H9 (cell line): ENCODE measurements around the gene BRD1. TPM values are rescaled to one million over a fixed set of nuclear protein-coding genes. Genes with fewer than 3 reads are reported as not detected.

Source experiments
- DNase-seq: peaks from one replicate; pipeline ENCODE4 v3.0.0-alpha.2; 2017
- H2AFZ ChIP-seq: one replicate; pipeline ENCODE4 v1.6.1; 2013; ENCODE audit warnings: mild to moderate bottlenecking, low read length, control low read depth, moderate library complexity
- H2AK5ac ChIP-seq: 2 replicates; pipeline ENCODE4 v1.6.1; 2013; ENCODE audit warnings: low read length, control low read depth, mixed read lengths; ENCODE audit not compliant: insufficient read length
- H2BK120ac ChIP-seq: one replicate; pipeline ENCODE4 v1.6.1; 2013; ENCODE audit warnings: low read depth, mild to moderate bottlenecking, low read length, control low read depth, inconsistent platforms; ENCODE audit not compliant: poor library complexity, severe bottlenecking
- H2BK12ac ChIP-seq: 2 replicates; pipeline ENCODE4 v1.6.1; 2013; ENCODE audit warnings: low read length, control low read depth, mixed read lengths, low read depth; ENCODE audit not compliant: insufficient read length
- H2BK15ac ChIP-seq: 2 replicates; pipeline ENCODE4 v1.6.1; 2013; ENCODE audit warnings: low read depth, low read length, control low read depth
- H2BK20ac ChIP-seq: one replicate; pipeline ENCODE4 v1.6.1; 2013; ENCODE audit warnings: low read depth, mild to moderate bottlenecking, low read length, control low read depth, inconsistent platforms; ENCODE audit not compliant: poor library complexity, severe bottlenecking
- H2BK5ac ChIP-seq: 2 replicates; pipeline ENCODE4 v1.6.1; 2013; ENCODE audit warnings: low read length, control low read depth, mixed read lengths; ENCODE audit not compliant: insufficient read length
- H3K14ac ChIP-seq: 2 replicates; pipeline ENCODE4 v1.6.1; 2013; ENCODE audit warnings: low read length, control low read depth; ENCODE audit not compliant: insufficient read depth
- H3K18ac ChIP-seq: 2 replicates; pipeline ENCODE4 v1.6.1; 2013; ENCODE audit warnings: low read depth, mild to moderate bottlenecking, mixed read lengths, low read length, control low read depth; ENCODE audit not compliant: insufficient read length
- H3K23ac ChIP-seq: 2 replicates; pipeline ENCODE4 v1.6.1; 2013; ENCODE audit warnings: low read length, control low read depth, mixed read lengths, low read depth; ENCODE audit not compliant: insufficient read length
- H3K23me2 ChIP-seq: 2 replicates; pipeline ENCODE4 v1.6.1; 2013; ENCODE audit warnings: low read depth, mild to moderate bottlenecking, mixed read lengths, low read length, control low read depth; ENCODE audit not compliant: insufficient read length, poor library complexity, severe bottlenecking
- H3K27ac ChIP-seq: 2 replicates; pipeline ENCODE4 v1.5.1; 2013; ENCODE audit warnings: low read length, control low read depth, mixed read lengths, low read depth; ENCODE audit not compliant: insufficient read length
- H3K27me3 ChIP-seq: 2 replicates; pipeline ENCODE4 v1.6.1; 2013; ENCODE audit warnings: low read length, control low read depth, inconsistent platforms; ENCODE audit not compliant: insufficient read depth
- H3K4ac ChIP-seq: 2 replicates; pipeline ENCODE4 v1.6.1; 2013; ENCODE audit warnings: low read depth, mild to moderate bottlenecking, control low read depth, inconsistent platforms, low read length, moderate library complexity
- H3K4me1 ChIP-seq: 2 replicates; pipeline ENCODE4 v1.6.1; 2013; ENCODE audit warnings: low read length, control low read depth, inconsistent platforms; ENCODE audit not compliant: insufficient read depth
- H3K4me2 ChIP-seq: 2 replicates; pipeline ENCODE4 v1.6.1; 2013; ENCODE audit warnings: low read length, control low read depth, mixed read lengths; ENCODE audit not compliant: insufficient read length, insufficient read depth
- H3K56ac ChIP-seq: 2 replicates; pipeline ENCODE4 v1.6.1; 2013; ENCODE audit warnings: low read depth, mild to moderate bottlenecking, mixed read lengths, low read length, control low read depth; ENCODE audit not compliant: insufficient read length
- H3K79me1 ChIP-seq: 2 replicates; pipeline ENCODE4 v1.6.1; 2013; ENCODE audit warnings: low read depth, mild to moderate bottlenecking, moderate library complexity, low read length, control low read depth, inconsistent platforms; ENCODE audit not compliant: insufficient read depth, poor library complexity, severe bottlenecking
- H3K79me2 ChIP-seq: 2 replicates; pipeline ENCODE4 v1.6.1; 2013; ENCODE audit warnings: low read length, control low read depth, inconsistent platforms; ENCODE audit not compliant: insufficient read depth
- H3K9ac ChIP-seq: 2 replicates; pipeline ENCODE4 v1.6.1; 2013; ENCODE audit warnings: low read length, control low read depth, mixed read lengths; ENCODE audit not compliant: insufficient read length; ENCODE audit errors: extremely low read depth
- H3K9me3 ChIP-seq: one replicate; pipeline ENCODE4 v1.6.1; 2013; ENCODE audit warnings: low read depth, low read length, inconsistent platforms; ENCODE audit not compliant: control insufficient read depth
- H3T11ph ChIP-seq: one replicate; pipeline ENCODE4 v1.6.1; 2013; ENCODE audit warnings: mild to moderate bottlenecking, low read length, control low read depth, inconsistent platforms
- H4K20me1 ChIP-seq: one replicate; pipeline ENCODE4 v1.6.1; 2013; ENCODE audit not compliant: control insufficient read depth, insufficient read length, insufficient read depth
- H4K5ac ChIP-seq: 2 replicates; pipeline ENCODE4 v1.6.1; 2013; ENCODE audit warnings: low read depth, mild to moderate bottlenecking, mixed read lengths, low read length, control low read depth; ENCODE audit not compliant: insufficient read length
- H4K8ac ChIP-seq: replicated peaks from 2 replicates; pipeline ENCODE4 v1.6.1; 2013; ENCODE audit warnings: low read length, control low read depth, mixed read lengths, low read depth; ENCODE audit not compliant: insufficient read length
- H4K91ac ChIP-seq: 2 replicates; pipeline ENCODE4 v1.6.1; 2013; ENCODE audit warnings: low read depth, mild to moderate bottlenecking, moderate library complexity, mixed read lengths, low read length, control low read depth; ENCODE audit not compliant: insufficient read length
- H3K27ac Mint-ChIP-seq, 3 experiments: 2 replicates in 2 of 3; 3 replicates in 1 of 3; pipeline ENCODE4 v1.8.0; 2020 to 2021; ENCODE audit warnings: mixed read lengths in 3 of 3, mild to moderate bottlenecking in 1 of 3, moderate library complexity in 1 of 3
- H3K27me3 Mint-ChIP-seq: 2 replicates; pipeline ENCODE4 v1.8.0; 2021; ENCODE audit warnings: low read depth, mild to moderate bottlenecking, moderate library complexity, mixed read lengths
- H3K36me3 Mint-ChIP-seq, 3 experiments: 2 replicates in 2 of 3; 3 replicates in 1 of 3; pipeline ENCODE4 v1.8.0; 2020 to 2021; ENCODE audit warnings: low read depth in 3 of 3, mixed read lengths in 3 of 3; ENCODE audit not compliant: insufficient read depth in 1 of 3
- H3K4me1 Mint-ChIP-seq, 2 experiments: 2 replicates each; pipeline ENCODE4 v1.8.0; 2020; ENCODE audit warnings: mixed read lengths in 2 of 2
- H3K4me3 Mint-ChIP-seq, 2 experiments: 2 replicates in 1 of 2; 3 replicates in 1 of 2; pipeline ENCODE4 v1.8.0; 2020 to 2021; ENCODE audit warnings: mild to moderate bottlenecking in 2 of 2, mixed read lengths in 2 of 2, moderate library complexity in 1 of 2
- H3K9me3 Mint-ChIP-seq, 2 experiments: 2 replicates in 1 of 2; 3 replicates in 1 of 2; pipeline ENCODE4 v1.8.0; 2020; ENCODE audit warnings: mild to moderate bottlenecking in 2 of 2, mixed read lengths in 2 of 2, moderate library complexity in 1 of 2
- WGBS: extraction: QIAGEN DNeasy Blood & Tissue Kit; methylation state at CpG from one replicate; pipeline ENCODE4 v1.1.7; 2013; ENCODE audit warnings: missing lambda C conversion rate, low lambda C conversion rate, mixed read lengths; ENCODE audit not compliant: insufficient read length; ENCODE audit errors: extremely low coverage; 5-methylcytosine and 5-hydroxymethylcytosine counted together
- total RNA-seq: library from RNA; stranded (reverse); gene quantifications from 2 replicates; pipeline ENCODE4 v1.2.1, GENCODE V29; 2021
- TF ChIP-seq, protein P1 (sequence below): fragments of 200-600 bp; sonication (generic); conservative IDR thresholded peaks from 3 replicates; pipeline ENCODE4 v1.8.0; 2021; ENCODE audit warnings: antibody characterized with exemption, mild to moderate bottlenecking

The BRD1 gene
- total RNA-seq, 1 experiment from 2014 or later, result 51.3 TPM

DNA sequence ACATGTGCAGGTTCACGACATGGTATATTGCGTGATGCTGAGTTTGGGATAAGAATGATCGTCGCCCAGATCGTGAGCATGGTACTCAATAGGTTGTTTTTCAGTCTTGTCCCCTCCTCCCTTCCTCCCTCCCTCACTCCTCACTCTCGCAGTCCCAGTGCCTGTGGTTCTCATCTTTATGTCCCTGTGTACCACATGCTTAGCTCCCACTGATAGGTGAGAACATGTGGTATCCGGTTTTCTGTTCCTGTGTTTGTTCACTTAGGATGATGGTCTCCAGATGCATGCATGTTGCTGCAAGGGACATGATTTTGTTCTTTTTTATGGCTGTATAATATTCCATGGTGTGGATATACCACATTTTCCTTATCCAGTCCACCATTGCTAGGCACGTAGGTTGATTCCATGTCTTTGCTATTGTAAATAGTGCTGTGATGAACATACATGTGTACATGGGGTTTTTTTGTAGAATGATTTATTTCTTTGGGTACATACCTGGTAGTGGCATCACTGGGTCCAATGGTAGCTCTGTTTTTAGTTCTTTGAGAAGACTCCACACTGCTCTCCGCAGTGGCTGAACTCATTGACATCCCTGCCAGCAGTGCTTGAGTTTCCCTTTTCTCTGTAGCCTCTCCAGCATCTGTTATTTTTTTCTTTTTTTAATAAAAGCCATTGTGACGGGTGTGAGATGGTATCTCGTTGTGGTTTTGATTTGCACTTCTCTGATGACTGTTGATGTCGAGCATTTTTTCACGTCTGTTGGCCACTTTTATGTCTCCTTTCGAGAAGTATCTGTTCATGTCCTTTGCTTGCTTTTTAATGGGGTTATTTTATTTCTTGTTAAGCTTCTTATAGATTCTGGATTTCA is 42.4 kb upstream of the BRD1 start:
- Histone ChIP-seq H3K9ac (no peak overlapping the region), H4K20me1 (no peaks in the 10 kb centered on the region), H3K23me2 (no peaks in the 10 kb centered on the region), H3K56ac (no peak overlapping the region), H2BK5ac (no peak overlapping the region), H3K14ac (no peak overlapping the region), H3K27me3 (no peaks in the 10 kb centered on the region), H3K9me3 (peaks cover 4% of the 10 kb centered on the region), H2BK15ac (no peak overlapping the region), H4K5ac (no peak overlapping the region), H2AFZ (no peak overlapping the region), H4K8ac (no peak overlapping the region), H2AK5ac (no peak overlapping the region), H2BK12ac (no peak overlapping the region), H4K91ac (no peak overlapping the region), H3T11ph (no peak overlapping the region), H3K79me1 (peaks cover 19% of the 10 kb centered on the region), H3K23ac (no peak overlapping the region), H3K18ac (no peak overlapping the region), H3K4me1 (no peaks in the 10 kb centered on the region), H3K79me2 (peaks cover 23% of the 10 kb centered on the region; the same call in 1 of the 2 replicates), H3K4ac (no peak overlapping the region), H3K27ac (no peak overlapping the region), H2BK120ac (no peak overlapping the region), H2BK20ac (no peak overlapping the region), H3K4me2 (no peak overlapping the region)
- DNase-seq, result no peak
- peaks cover 9 to 13% of the 10 kb centered on the region in 2 experiments for H3K4me1 Mint-ChIP-seq
- H3K36me3 Mint-ChIP-seq, result peaks cover 54 to 63% (median 54%) of the 10 kb centered on the region in 3 experiments
- no peak overlapping the region for H3K4me3 Mint-ChIP-seq
- WGBS, result no CpG with 5 or more reads among the region's 14 CpGs
- no peaks in the 10 kb centered on the region for H3K27me3 Mint-ChIP-seq
- TF ChIP-seq, protein P1, sequence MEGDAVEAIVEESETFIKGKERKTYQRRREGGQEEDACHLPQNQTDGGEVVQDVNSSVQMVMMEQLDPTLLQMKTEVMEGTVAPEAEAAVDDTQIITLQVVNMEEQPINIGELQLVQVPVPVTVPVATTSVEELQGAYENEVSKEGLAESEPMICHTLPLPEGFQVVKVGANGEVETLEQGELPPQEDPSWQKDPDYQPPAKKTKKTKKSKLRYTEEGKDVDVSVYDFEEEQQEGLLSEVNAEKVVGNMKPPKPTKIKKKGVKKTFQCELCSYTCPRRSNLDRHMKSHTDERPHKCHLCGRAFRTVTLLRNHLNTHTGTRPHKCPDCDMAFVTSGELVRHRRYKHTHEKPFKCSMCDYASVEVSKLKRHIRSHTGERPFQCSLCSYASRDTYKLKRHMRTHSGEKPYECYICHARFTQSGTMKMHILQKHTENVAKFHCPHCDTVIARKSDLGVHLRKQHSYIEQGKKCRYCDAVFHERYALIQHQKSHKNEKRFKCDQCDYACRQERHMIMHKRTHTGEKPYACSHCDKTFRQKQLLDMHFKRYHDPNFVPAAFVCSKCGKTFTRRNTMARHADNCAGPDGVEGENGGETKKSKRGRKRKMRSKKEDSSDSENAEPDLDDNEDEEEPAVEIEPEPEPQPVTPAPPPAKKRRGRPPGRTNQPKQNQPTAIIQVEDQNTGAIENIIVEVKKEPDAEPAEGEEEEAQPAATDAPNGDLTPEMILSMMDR, result no peak
- H3K27ac Mint-ChIP-seq, result no peak overlapping the region; a peak in 1 of 7 replicates
- peaks cover 46 to 51% of the 10 kb centered on the region in 2 experiments for H3K9me3 Mint-ChIP-seq
